HCT116 (cell line): ENCODE results near the gene ACTN1. TPM values are rescaled to one million over a fixed set of nuclear protein-coding genes. Genes with fewer than 3 reads are reported as not detected.

Source experiments
- ATAC-seq: fragments of 200-7000 bp; cut with Tn5 transposase; 2 replicates; pipeline ENCODE4 v1.9.1; 2020; ENCODE audit warnings: mild to moderate bottlenecking, moderate library complexity
- BruUV-seq: library from RNA; stranded (reverse); fragments of 400-500 nt; replicated peaks from 2 replicates; lab custom pipeline; 2021; lab: Mats Ljungman, UMichigan
- CTCF ChIA-PET: fragments of 300-600 bp; sonication (Branson Sonifier 250); formaldehyde crosslinking; loops from one replicate; lab custom pipeline; 2021; ENCODE audit warnings: antibody characterized with exemption; lab: Charles Lee
- POLR2A ChIA-PET: fragments of 300-600, 350-600 bp; sonication (Branson Sonifier 250); formaldehyde crosslinking; loops from one replicate; lab custom pipeline; 2021; ENCODE audit warnings: antibody characterized with exemption; lab: Charles Lee
- RAD21 ChIA-PET, 2 experiments: fragments of 300-600 bp; sonication (Branson Sonifier 250); formaldehyde crosslinking; loops; one replicate each; lab custom pipeline; 2023; ENCODE audit warnings: low total read pairs in 2 of 2; ENCODE audit not compliant: uncharacterized antibody in 2 of 2, unreplicated experiment in 2 of 2, low non-redundant PET in 1 of 2; lab: Charles Lee
- DNase-seq: peaks from one replicate; pipeline ENCODE4 v3.0.0-alpha.2; 2010; ENCODE audit warnings: low read depth, low spot score
- H2AFZ ChIP-seq: fragments of 200-600 bp; shearing (Covaris generic), sonication (generic); 2 replicates; pipeline ENCODE4 v1.6.1; 2017; ENCODE audit warnings: low read depth, mixed run types, mixed read lengths, antibody characterized with exemption, low read length; ENCODE audit not compliant: poor library complexity, severe bottlenecking
- H3K27ac ChIP-seq: 2 replicates; pipeline ENCODE4 v1.5.1; 2012; ENCODE audit warnings: low read depth, low read length
- H3K27me3 ChIP-seq: fragments of 200-600 bp; sonication (generic); 2 replicates; pipeline ENCODE4 v1.6.1; 2016; ENCODE audit warnings: mixed run types, low read length, mixed read lengths; ENCODE audit not compliant: insufficient read depth
- H3K36me3 ChIP-seq, 2 experiments: fragments of 200-500 bp in 1 of 2; fragments of 200-600 bp in 1 of 2; sonication (Bioruptor generic) in 1 of 2; sonication (generic) in 1 of 2; 2 replicates each; pipeline versions ENCODE4 v1.5.1 to v1.6.1; 2014 to 2016; ENCODE audit warnings: low read length in 2 of 2, inconsistent platforms in 1 of 2, mixed read lengths in 1 of 2, mixed run types in 1 of 2; ENCODE audit not compliant: insufficient read depth in 2 of 2, control insufficient read depth in 1 of 2
- H3K4me1 ChIP-seq, 2 experiments: fragments of 200-600 bp in 1 of 2; sonication (generic) in 1 of 2; 2 replicates each; pipeline versions ENCODE4 v1.5.1 to v1.6.1; 2012 to 2017; ENCODE audit warnings: low read length in 2 of 2, inconsistent platforms in 1 of 2, mild to moderate bottlenecking in 1 of 2, mixed read lengths in 1 of 2, mixed run types in 1 of 2, moderate library complexity in 1 of 2; ENCODE audit not compliant: insufficient read depth in 2 of 2, control insufficient read depth in 1 of 2
- H3K4me2 ChIP-seq: fragments of 200-600 bp; sonication (generic); 2 replicates; pipeline ENCODE4 v1.6.1; 2017; ENCODE audit warnings: mixed run types, low read length, mixed read lengths
- H3K4me3 ChIP-seq, 2 experiments: fragments of 200-600 bp in 1 of 2; sonication (generic) in 1 of 2; replicated peaks in 1 of 2; 2 replicates each; pipeline ENCODE4 v1.5.1; 2011 to 2016; ENCODE audit warnings: low read length in 2 of 2, control low read depth in 1 of 2, low read depth in 1 of 2, mild to moderate bottlenecking in 1 of 2, mixed read lengths in 1 of 2, mixed run types in 1 of 2
- H3K79me2 ChIP-seq: fragments of 200-600 bp; sonication (generic); 2 replicates; pipeline ENCODE4 v1.6.1; 2017; ENCODE audit warnings: mild to moderate bottlenecking, mixed run types, low read length, moderate library complexity, mixed read lengths; ENCODE audit not compliant: insufficient read depth
- H3K9ac ChIP-seq: fragments of 200-600 bp; sonication (generic); 2 replicates; pipeline ENCODE4 v1.6.1; 2016; ENCODE audit warnings: low read length, mixed read lengths
- H3K9me2 ChIP-seq: fragments of 200-600 bp; sonication (generic), shearing (Covaris generic); 2 replicates; pipeline ENCODE4 v1.6.1; 2017; ENCODE audit warnings: mixed run types, mild to moderate bottlenecking, moderate library complexity; ENCODE audit not compliant: insufficient read depth
- H3K9me3 ChIP-seq, 2 experiments: fragments of 200-500 bp in 1 of 2; fragments of 200-600 bp in 1 of 2; sonication (Bioruptor generic) in 1 of 2; sonication (generic) in 1 of 2; 2 replicates each; pipeline ENCODE4 v1.6.1; 2014 to 2017; ENCODE audit warnings: low read length in 2 of 2, mixed read lengths in 2 of 2, inconsistent platforms in 1 of 2, low read depth in 1 of 2, mild to moderate bottlenecking in 1 of 2, mixed run types in 1 of 2, moderate library complexity in 1 of 2; ENCODE audit not compliant: control insufficient read depth in 1 of 2, insufficient read depth in 1 of 2
- H4K20me1 ChIP-seq: fragments of 200-600 bp; sonication (generic), shearing (Covaris generic); 2 replicates; pipeline ENCODE4 v1.6.1; 2017; ENCODE audit warnings: mixed run types, mild to moderate bottlenecking, moderate library complexity; ENCODE audit not compliant: insufficient read depth
- CEBPB ChIP-seq: IDR thresholded peaks from 2 replicates; pipeline ENCODE4 v1.6.1; 2012; ENCODE audit warnings: low read depth
- EGR1 ChIP-seq: IDR thresholded peaks from 2 replicates; pipeline ENCODE4 v1.6.1; 2012; ENCODE audit warnings: low read depth
- ELF1 ChIP-seq: IDR thresholded peaks from 2 replicates; pipeline ENCODE4 v1.6.1; 2012; ENCODE audit warnings: low read depth, borderline replicate concordance
- EZH2 ChIP-seq: fragments of 200-600 bp; sonication (generic); IDR thresholded peaks from 2 replicates; pipeline ENCODE4 v1.6.1; 2017; ENCODE audit warnings: antibody characterized with exemption, mixed run types
- EZH2phosphoT487 ChIP-seq: fragments of 200-600 bp; IDR thresholded peaks from 2 replicates; pipeline ENCODE4 v1.6.1; 2018; ENCODE audit warnings: antibody characterized with exemption, borderline replicate concordance
- JUND ChIP-seq: IDR thresholded peaks from 2 replicates; pipeline ENCODE4 v1.6.1; 2012
- POLR2AphosphoS5 ChIP-seq: IDR thresholded peaks from 2 replicates; pipeline ENCODE4 v1.6.1; 2011; ENCODE audit warnings: mild to moderate bottlenecking, low read depth, low read length, moderate library complexity
- RAD21 ChIP-seq: IDR thresholded peaks from 2 replicates; pipeline ENCODE4 v1.6.1; 2012; ENCODE audit warnings: low read depth, mild to moderate bottlenecking
- REST ChIP-seq: IDR thresholded peaks from 2 replicates; pipeline ENCODE4 v1.6.1; 2012; ENCODE audit warnings: low read depth
- SIN3A ChIP-seq: IDR thresholded peaks from 2 replicates; pipeline ENCODE4 v1.6.1; 2012; ENCODE audit warnings: low read depth
- SRF ChIP-seq: IDR thresholded peaks from 2 replicates; pipeline ENCODE4 v1.6.1; 2012; ENCODE audit warnings: low read depth
- YY1 ChIP-seq: IDR thresholded peaks from 2 replicates; pipeline ENCODE4 v1.6.1; 2011; ENCODE audit warnings: low read length, low read depth, moderate library complexity, mild to moderate bottlenecking; ENCODE audit not compliant: insufficient replicate concordance; ENCODE audit errors: extremely low read depth
- ZFX ChIP-seq: fragments of 450-650 bp; IDR thresholded peaks from 2 replicates; pipeline ENCODE4 v1.6.1; 2017
- intact Hi-C: fragments of 100-400 bp; cut with micrococcal nuclease; formaldehyde crosslinking; loops from 2 replicates; pipeline ENCODE4 v1.10.0; 2022
- total RNA-seq: library from RNA; stranded (reverse); gene quantifications from one replicate; pipeline ENCODE4 v1.2.1, GENCODE V29; 2021; ENCODE audit not compliant: unreplicated experiment
- TF ChIP-seq, protein P1 (sequence below), 3 experiments: fragments of 200-600 bp in 1 of 3; sonication (generic) in 1 of 3; IDR thresholded peaks in 2 of 3; conservative IDR thresholded peaks in 1 of 3; 2 replicates each; pipeline ENCODE4 v1.5.1; 2012 to 2017; ENCODE audit warnings: low read depth in 2 of 3, low read length in 2 of 3, antibody characterized with exemption in 1 of 3, borderline replicate concordance in 1 of 3, control low read depth in 1 of 3, mild to moderate bottlenecking in 1 of 3, mixed read lengths in 1 of 3, mixed run types in 1 of 3, moderate library complexity in 1 of 3; ENCODE audit not compliant: insufficient read depth in 1 of 3
- TF ChIP-seq, protein P2 (sequence below): IDR thresholded peaks from 2 replicates; pipeline ENCODE4 v1.6.1; 2012

Gene ACTN1
- total RNA-seq, 1 experiment from 2014 or later, result 123 TPM

- Histone ChIP-seq H3K4me2 (no peak overlapping the region), H3K4me1 (peaks cover 5 to 6% of the 10 kb centered on the region in 2 experiments; a peak in 2 of 4 replicates), H3K9ac (no peak overlapping the region), H3K27ac (no peak overlapping the region), H3K36me3 (no peaks in the 10 kb centered on the region), H3K79me2 (no peaks in the 10 kb centered on the region), H3K27me3 (no peaks in the 10 kb centered on the region), H2AFZ (no peak overlapping the region), H3K4me3 (no peak overlapping the region), H3K9me3 (no peaks in the 10 kb centered on the region), H3K9me2 (no peaks in the 10 kb centered on the region), H4K20me1 (no peaks in the 10 kb centered on the region)
- no peak for ATAC-seq
- ChIA-PET CTCF (no interaction called here), POLR2A (no interaction called here), RAD21 (no interaction called here)
- DNase-seq, result no peak
- intact Hi-C loops, result no loop called here
- TF ChIP-seq ZFX (no peak), SIN3A (no peak), EZH2 (no peak), CEBPB (no peak)
- no TSS peak for BruUV-seq
Measured at GRCh38 chr14:68857516-68858070, 121.5 kb downstream of the ACTN1 start.

- CTCF ChIA-PET, result no interaction called here
- TF ChIP-seq ZFX (no peak), POLR2AphosphoS5 (no peak), RAD21 (no peak), ELF1 (no peak), SRF (no peak), YY1 (no peak), SIN3A (no peak), JUND (no peak), EZH2 (no peak), EZH2phosphoT487 (no peak), EGR1 (no peak), REST (no peak)
- TF ChIP-seq, protein P1, sequence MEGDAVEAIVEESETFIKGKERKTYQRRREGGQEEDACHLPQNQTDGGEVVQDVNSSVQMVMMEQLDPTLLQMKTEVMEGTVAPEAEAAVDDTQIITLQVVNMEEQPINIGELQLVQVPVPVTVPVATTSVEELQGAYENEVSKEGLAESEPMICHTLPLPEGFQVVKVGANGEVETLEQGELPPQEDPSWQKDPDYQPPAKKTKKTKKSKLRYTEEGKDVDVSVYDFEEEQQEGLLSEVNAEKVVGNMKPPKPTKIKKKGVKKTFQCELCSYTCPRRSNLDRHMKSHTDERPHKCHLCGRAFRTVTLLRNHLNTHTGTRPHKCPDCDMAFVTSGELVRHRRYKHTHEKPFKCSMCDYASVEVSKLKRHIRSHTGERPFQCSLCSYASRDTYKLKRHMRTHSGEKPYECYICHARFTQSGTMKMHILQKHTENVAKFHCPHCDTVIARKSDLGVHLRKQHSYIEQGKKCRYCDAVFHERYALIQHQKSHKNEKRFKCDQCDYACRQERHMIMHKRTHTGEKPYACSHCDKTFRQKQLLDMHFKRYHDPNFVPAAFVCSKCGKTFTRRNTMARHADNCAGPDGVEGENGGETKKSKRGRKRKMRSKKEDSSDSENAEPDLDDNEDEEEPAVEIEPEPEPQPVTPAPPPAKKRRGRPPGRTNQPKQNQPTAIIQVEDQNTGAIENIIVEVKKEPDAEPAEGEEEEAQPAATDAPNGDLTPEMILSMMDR (IDR thresholded peaks at IDR 0.05 in 2 of 3, conservative IDR thresholded peaks at IDR 0.05 in 1 of 3; ENCODE audit: borderline replicate concordance in 1 of 3, insufficient read depth in 1 of 3, low read depth in 2 of 3, low read length in 2 of 3), result no peak
- TF ChIP-seq, protein P2, sequence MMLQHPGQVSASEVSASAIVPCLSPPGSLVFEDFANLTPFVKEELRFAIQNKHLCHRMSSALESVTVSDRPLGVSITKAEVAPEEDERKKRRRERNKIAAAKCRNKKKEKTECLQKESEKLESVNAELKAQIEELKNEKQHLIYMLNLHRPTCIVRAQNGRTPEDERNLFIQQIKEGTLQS, result no peak
- TF ChIP-seq, all 23 proteins: peak for 0
- POLR2A ChIA-PET, result no interaction called here
Measured at GRCh38 chr14:68856572-68856971, 122.5 kb downstream of the ACTN1 start.

More at GRCh38 chr14:68856572-68856971, 122.5 kb downstream of the ACTN1 start:
- no TSS peak for BruUV-seq
- H3K4me2 ChIP-seq, result no peak overlapping the region
- RAD21 ChIA-PET, result no interaction called here
- H3K4me3 ChIP-seq, result no peak overlapping the region
- DNase-seq (no peak), ATAC-seq (no peak)
- no peak overlapping the region for H2AFZ ChIP-seq
- H3K9me2 ChIP-seq, result no peaks in the 10 kb centered on the region
- H3K4me1 ChIP-seq, result peaks cover 5 to 6% of the 10 kb centered on the region in 2 experiments; a peak in 2 of 4 replicates
- H3K9ac ChIP-seq, result no peak overlapping the region
- H3K36me3 ChIP-seq, result no peaks in the 10 kb centered on the region
- H3K9me3 ChIP-seq, result no peaks in the 10 kb centered on the region; a peak in 1 of 4 replicates
- intact Hi-C loops, result no loop called here
- H3K79me2 ChIP-seq, result no peaks in the 10 kb centered on the region
- H3K27ac ChIP-seq, result no peak overlapping the region
- no peaks in the 10 kb centered on the region for H4K20me1 ChIP-seq
- H3K27me3 ChIP-seq, result no peaks in the 10 kb centered on the region
